IPS-15b (cell line): ENCODE results near the gene CCL3.

Experiments used
- H3K27me3 ChIP-seq: one replicate; pipeline ENCODE4 v1.6.1; 2013; ENCODE audit warnings: low read length; ENCODE audit not compliant: control insufficient read depth, insufficient read depth
- H3K36me3 ChIP-seq: one replicate; pipeline ENCODE4 v1.6.1; 2013; ENCODE audit warnings: low read length; ENCODE audit not compliant: control insufficient read depth, insufficient read depth
- H3K4me1 ChIP-seq: one replicate; pipeline ENCODE4 v1.6.1; 2013; ENCODE audit warnings: mild to moderate bottlenecking, low read length; ENCODE audit not compliant: control insufficient read depth, insufficient read depth
- H3K4me3 ChIP-seq: one replicate; pipeline ENCODE4 v1.5.1; 2013; ENCODE audit warnings: low read depth, low read length
- H3K9ac ChIP-seq: one replicate; pipeline ENCODE4 v1.6.1; 2013; ENCODE audit warnings: low read depth, mild to moderate bottlenecking, low read length
- H3K9me3 ChIP-seq: one replicate; pipeline ENCODE4 v1.6.1; 2013; ENCODE audit warnings: mild to moderate bottlenecking, low read length; ENCODE audit not compliant: control insufficient read depth, insufficient read depth

Gene CCL3

GRCh38 chr17:36057911-36058310 lies 32.0 kb downstream of the CCL3 start:
- Histone ChIP-seq H3K27me3 (no peaks in the 10 kb centered on the region), H3K4me3 (no peak overlapping the region), H3K9me3 (no peaks in the 10 kb centered on the region), H3K4me1 (no peaks in the 10 kb centered on the region), H3K9ac (no peak overlapping the region), H3K36me3 (no peaks in the 10 kb centered on the region)

GRCh38 chr17:36055921-36056520 lies 33.9 kb downstream of the CCL3 start:
- H3K9me3 ChIP-seq, result no peaks in the 10 kb centered on the region
- H3K4me1 ChIP-seq, result no peaks in the 10 kb centered on the region
- H3K27me3 ChIP-seq, result no peaks in the 10 kb centered on the region

GRCh38 chr17:36055171-36055570 lies 34.8 kb downstream of the CCL3 start:
- Histone ChIP-seq H3K36me3 (no peaks in the 10 kb centered on the region), H3K4me1 (no peaks in the 10 kb centered on the region), H3K9ac (no peak overlapping the region), H3K9me3 (no peaks in the 10 kb centered on the region), H3K4me3 (no peak overlapping the region), H3K27me3 (no peaks in the 10 kb centered on the region)

More at GRCh38 chr17:36055921-36056520, 33.9 kb downstream of the CCL3 start:
- H3K4me3 ChIP-seq, result no peak overlapping the region
- no peaks in the 10 kb centered on the region for H3K36me3 ChIP-seq
- H3K9ac ChIP-seq, result no peak overlapping the region

DNA sequence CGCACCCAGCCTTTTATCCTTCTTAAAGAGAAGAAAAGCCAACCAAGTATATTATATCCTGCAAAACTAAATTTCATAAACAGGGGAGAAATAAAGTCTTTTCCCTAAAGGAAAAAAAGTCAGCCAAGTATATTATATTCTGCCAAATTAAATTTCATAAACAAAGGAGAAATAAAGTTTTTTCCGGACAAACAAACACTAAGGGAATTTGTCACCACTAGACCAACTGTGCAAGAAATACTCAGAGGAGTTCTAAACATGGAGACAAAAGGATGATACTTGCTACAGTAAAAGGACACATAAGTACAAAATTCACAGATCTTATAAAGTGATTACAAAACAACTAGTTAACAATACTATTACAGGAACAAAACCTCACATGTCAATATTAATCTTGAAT lies 40.3 kb downstream of the CCL3 start:
- Histone ChIP-seq H3K36me3 (no peaks in the 10 kb centered on the region), H3K9ac (no peak overlapping the region), H3K9me3 (peaks cover 3% of the 10 kb centered on the region), H3K4me1 (no peaks in the 10 kb centered on the region), H3K27me3 (no peaks in the 10 kb centered on the region), H3K4me3 (no peak overlapping the region)

GRCh38 chr17:36048066-36048465 lies 41.9 kb downstream of the CCL3 start:
- no peak overlapping the region for H3K9ac ChIP-seq
- H3K9me3 ChIP-seq, result peaks cover 3% of the 10 kb centered on the region
- no peaks in the 10 kb centered on the region for H3K36me3 ChIP-seq
- no peak overlapping the region for H3K4me3 ChIP-seq
- no peaks in the 10 kb centered on the region for H3K4me1 ChIP-seq
- H3K27me3 ChIP-seq, result no peaks in the 10 kb centered on the region
